ENCODE data around the gene PPFIA1. TPM values are rescaled to one million over a fixed set of nuclear protein-coding genes. Genes with fewer than 3 reads are reported as not detected.

PPFIA1 gene
- total RNA-seq, 4 donors from 2014 or later: 43.7 to 82.8 (median 69.3) TPM

GRCh38 chr11:70334351-70334995 lies 64.0 kb downstream of the PPFIA1 start:
- Histone ChIP-seq H3K4me3 (no peak overlapping the region), H3K27me3 (no peaks in the 10 kb centered on the region), H3K27ac (no peak overlapping the region), H3K36me3 (peaks cover 9 to 100% (median 22%) of the 10 kb centered on the region in 3 donors), H3K9me3 (no peaks in the 10 kb centered on the region), H3K4me1 (no peaks in the 10 kb centered on the region)
- TF ChIP-seq EP300 (IDR thresholded peaks at IDR 0.05) (no peak), POLR2A (IDR thresholded peaks at IDR 0.05) (no peak), CTCF (IDR thresholded peaks at IDR 0.05) (no peak)
- 87% methylated on average over 16 of the region's 16 CpGs for WGBS, 2 donors
- no peak for DNase-seq (ENCODE audit: low spot score in 2 of 2)

- WGBS, 2 donors: 83 to 86% methylated on average over 7 of the region's 7 CpGs
- H3K27ac ChIP-seq: no peak overlapping the region
- TF ChIP-seq CTCF (IDR thresholded peaks at IDR 0.05) (no peak), EP300 (IDR thresholded peaks at IDR 0.05) (no peak), POLR2A (IDR thresholded peaks at IDR 0.05) (no peak)
- no peak overlapping the region for H3K4me3 ChIP-seq
- H3K27me3 ChIP-seq: no peaks in the 10 kb centered on the region
- no peaks in the 10 kb centered on the region for H3K9me3 ChIP-seq
- H3K4me1 ChIP-seq: no peaks in the 10 kb centered on the region
- DNase-seq (ENCODE audit: low spot score in 2 of 2): no peak
- H3K36me3 ChIP-seq: peaks cover 9 to 100% (median 31%) of the 10 kb centered on the region in 3 donors
These were observed 65.0 kb downstream of the PPFIA1 start for GRCh38 chr11:70335511-70335910.

GRCh38 chr11:70338594-70338993 lies 68.1 kb downstream of the PPFIA1 start:
- Histone ChIP-seq H3K4me1 (no peaks in the 10 kb centered on the region), H3K27me3 (no peaks in the 10 kb centered on the region), H3K9me3 (no peaks in the 10 kb centered on the region), H3K4me3 (no peak overlapping the region), H3K36me3 (peaks cover 9 to 93% (median 24%) of the 10 kb centered on the region in 3 donors), H3K27ac (no peak overlapping the region)
- 86 to 94% methylated on average over 4 of the region's 4 CpGs for WGBS, 2 donors
- no peak for DNase-seq (ENCODE audit: low spot score in 2 of 2)
- TF ChIP-seq POLR2A (IDR thresholded peaks at IDR 0.05) (no peak), EP300 (IDR thresholded peaks at IDR 0.05) (no peak), CTCF (IDR thresholded peaks at IDR 0.05) (no peak)

- Histone ChIP-seq H3K4me3 (no peak overlapping the region), H3K27me3 (no peaks in the 10 kb centered on the region), H3K27ac (no peak overlapping the region), H3K9me3 (no peaks in the 10 kb centered on the region), H3K4me1 (no peaks in the 10 kb centered on the region), H3K36me3 (peaks cover 8 to 93% (median 29%) of the 10 kb centered on the region in 3 donors)
- TF ChIP-seq POLR2A (IDR thresholded peaks at IDR 0.05): no peak
- TF ChIP-seq CTCF (IDR thresholded peaks at IDR 0.05): no peak
- TF ChIP-seq EP300 (IDR thresholded peaks at IDR 0.05): no peak
- WGBS, 2 donors: 80 to 86% methylated on average over 8 of the region's 8 CpGs
- DNase-seq (ENCODE audit: low spot score in 2 of 2): no peak
These were observed 68.6 kb downstream of the PPFIA1 start for GRCh38 chr11:70339066-70339465.

GRCh38 chr11:70341881-70342429 lies 71.5 kb downstream of the PPFIA1 start:
- no peak overlapping the region for H3K4me3 ChIP-seq
- no peaks in the 10 kb centered on the region for H3K4me1 ChIP-seq
- H3K36me3 ChIP-seq: peaks cover 2 to 91% (median 32%) of the 10 kb centered on the region in 3 donors
- 75 to 89% methylated on average over 15 of the region's 15 CpGs for WGBS, 2 donors
- TF ChIP-seq CTCF (IDR thresholded peaks at IDR 0.05) (no peak), EP300 (IDR thresholded peaks at IDR 0.05) (no peak), POLR2A (IDR thresholded peaks at IDR 0.05) (no peak)
- DNase-seq (ENCODE audit: low spot score in 2 of 2): no peak
- H3K9me3 ChIP-seq: no peaks in the 10 kb centered on the region
- H3K27me3 ChIP-seq: no peaks in the 10 kb centered on the region
- no peak overlapping the region for H3K27ac ChIP-seq
